H1 (cell line): Measurements from ENCODE around the gene DIPK1A. TPM values are rescaled to one million over a fixed set of nuclear protein-coding genes. Genes with fewer than 3 reads are reported as not detected.

Source experiments
- CTCF ChIA-PET: fragments of 300-600 bp; sonication (Branson Sonifier 250); formaldehyde crosslinking; loops from one replicate; lab custom pipeline; 2021; ENCODE audit not compliant: partially characterized antibody; lab: Charles Lee
- POLR2A ChIA-PET: fragments of 300-600 bp; sonication (Branson Sonifier 250); formaldehyde crosslinking; loops from one replicate; lab custom pipeline; 2021; ENCODE audit warnings: inconsistent platforms; ENCODE audit not compliant: partially characterized antibody; lab: Charles Lee
- DNase-seq, 2 experiments: peaks; one replicate each; pipeline versions ENCODE4 v3.0.0 to v3.0.0-alpha.2; 2010 to 2022; ENCODE audit warnings: low spot score in 2 of 2, low read depth in 1 of 2, mixed read lengths in 1 of 2
- FAIRE-seq: peaks from 2 replicates; lab custom pipeline; 2011; peaks lifted over from hg19 to GRCh38; lab: Jason Lieb, UNC
- H2AFZ ChIP-seq: 2 replicates; pipeline ENCODE4 v1.8.1; 2012; ENCODE audit warnings: low read length, inconsistent platforms
- H2AK5ac ChIP-seq: 2 replicates; pipeline ENCODE4 v1.6.1; 2013; ENCODE audit warnings: low read depth, low read length
- H2BK120ac ChIP-seq: replicated peaks from 2 replicates; pipeline ENCODE3; 2013; ENCODE audit warnings: low read depth, low read length, inconsistent platforms
- H2BK12ac ChIP-seq: 2 replicates; pipeline ENCODE4 v1.6.1; 2013; ENCODE audit warnings: low read depth, low read length
- H2BK15ac ChIP-seq: 2 replicates; pipeline ENCODE4 v1.6.1; 2013; ENCODE audit warnings: low read length
- H2BK20ac ChIP-seq: 2 replicates; pipeline ENCODE4 v1.6.1; 2013; ENCODE audit warnings: low read length
- H2BK5ac ChIP-seq: 2 replicates; pipeline ENCODE4 v1.6.1; 2013; ENCODE audit warnings: low read depth, low read length
- H3K14ac ChIP-seq: 2 replicates; pipeline ENCODE4 v1.6.1; 2013; ENCODE audit warnings: inconsistent platforms; ENCODE audit not compliant: insufficient read length
- H3K18ac ChIP-seq: 2 replicates; pipeline ENCODE4 v1.6.1; 2013; ENCODE audit warnings: low read length; ENCODE audit errors: extremely low read depth
- H3K23ac ChIP-seq: 2 replicates; pipeline ENCODE4 v1.6.1; 2013; ENCODE audit warnings: inconsistent platforms; ENCODE audit not compliant: insufficient read length
- H3K23me2 ChIP-seq: 2 replicates; pipeline ENCODE4 v1.6.1; 2013; ENCODE audit warnings: low read depth, low read length
- H3K27ac ChIP-seq: 2 replicates; pipeline ENCODE4 v1.6.1; 2011; ENCODE audit warnings: low read depth, low read length, inconsistent platforms
- H3K27me3 ChIP-seq, 4 experiments: replicated peaks in 1 of 4; 1 replicate in 1 of 4; 2 replicates in 3 of 4; pipeline versions ENCODE4 v1.6.1 to v1.8.1; 2011 to 2013; ENCODE audit warnings: low read length in 3 of 4, mild to moderate bottlenecking in 3 of 4, inconsistent platforms in 2 of 4, mixed read lengths in 2 of 4, moderate library complexity in 1 of 4; ENCODE audit not compliant: control insufficient read depth in 3 of 4, insufficient read depth in 3 of 4; ENCODE audit errors: extremely low read depth in 1 of 4
- H3K36me3 ChIP-seq, 4 experiments: 2 replicates each; pipeline versions ENCODE4 v1.6.1 to v1.8.1; 2011 to 2013; ENCODE audit warnings: mild to moderate bottlenecking in 4 of 4, low read length in 3 of 4, moderate library complexity in 2 of 4, control low read depth in 1 of 4, inconsistent platforms in 1 of 4; ENCODE audit not compliant: insufficient read depth in 4 of 4, control insufficient read depth in 2 of 4
- H3K4ac ChIP-seq: replicated peaks from 2 replicates; pipeline ENCODE3; 2013; ENCODE audit warnings: low read length, low read depth, mixed read lengths, inconsistent platforms; ENCODE audit not compliant: insufficient read length
- H3K4me1 ChIP-seq, 4 experiments: replicated peaks in 1 of 4; 1 replicate in 1 of 4; 2 replicates in 3 of 4; pipeline versions ENCODE4 v1.6.1 to v1.8.1; 2011 to 2013; ENCODE audit warnings: low read length in 3 of 4, inconsistent platforms in 2 of 4, mixed read lengths in 1 of 4; ENCODE audit not compliant: insufficient read depth in 4 of 4, control insufficient read depth in 3 of 4
- H3K4me2 ChIP-seq, 2 experiments: 2 replicates each; pipeline versions ENCODE4 v1.6.1 to v1.8.1; 2011 to 2013; ENCODE audit warnings: low read depth in 2 of 2, low read length in 2 of 2, control low read depth in 1 of 2, inconsistent platforms in 1 of 2, mild to moderate bottlenecking in 1 of 2; ENCODE audit not compliant: insufficient read depth in 1 of 2
- H3K4me3 ChIP-seq, 4 experiments: fragments of 200-600, 300-600 bp in 1 of 4; sonication (generic), shearing (Covaris generic), sonication (Bioruptor Twin) in 1 of 4; 2 replicates each; pipeline versions ENCODE4 v1.5.1 to v1.8.1; 2011 to 2016; ENCODE audit warnings: low read length in 4 of 4, low read depth in 3 of 4, control low read depth in 2 of 4, inconsistent platforms in 2 of 4, mild to moderate bottlenecking in 2 of 4, mixed read lengths in 1 of 4, moderate library complexity in 1 of 4; ENCODE audit not compliant: insufficient read depth in 2 of 4; ENCODE audit errors: extremely low read depth in 1 of 4
- H3K56ac ChIP-seq: replicated peaks from 2 replicates; pipeline ENCODE3; 2013; ENCODE audit warnings: low read depth, mild to moderate bottlenecking, mixed read lengths, low read length, inconsistent platforms; ENCODE audit not compliant: insufficient read length
- H3K79me1 ChIP-seq: 2 replicates; pipeline ENCODE4 v1.6.1; 2013; ENCODE audit warnings: low read depth, low read length, control low read depth
- H3K79me2 ChIP-seq, 2 experiments: 2 replicates each; pipeline versions ENCODE4 v1.6.1 to v1.8.1; 2012 to 2013; ENCODE audit warnings: low read length in 2 of 2, mild to moderate bottlenecking in 2 of 2, inconsistent platforms in 1 of 2; ENCODE audit not compliant: insufficient read depth in 2 of 2, control insufficient read depth in 1 of 2
- H3K9ac ChIP-seq, 4 experiments: replicated peaks in 1 of 4; 1 replicate in 1 of 4; 2 replicates in 3 of 4; pipeline versions ENCODE4 v1.6.1 to v1.8.1; 2011 to 2013; ENCODE audit warnings: low read depth in 3 of 4, low read length in 3 of 4, control low read depth in 2 of 4, mild to moderate bottlenecking in 2 of 4, moderate library complexity in 2 of 4, inconsistent platforms in 1 of 4; ENCODE audit errors: extremely low read depth in 1 of 4
- H3K9me3 ChIP-seq, 2 experiments: 2 replicates each; pipeline versions ENCODE4 v1.6.1 to v1.8.1; 2012 to 2013; ENCODE audit warnings: mild to moderate bottlenecking in 2 of 2, moderate library complexity in 2 of 2, control low read depth in 1 of 2, inconsistent platforms in 1 of 2, low read depth in 1 of 2, low read length in 1 of 2, mixed read lengths in 1 of 2; ENCODE audit not compliant: insufficient read depth in 2 of 2
- H4K20me1 ChIP-seq, 2 experiments: replicated peaks in 1 of 2; 2 replicates each; pipeline versions ENCODE3 to v1.8.1; 2011 to 2013; ENCODE audit warnings: inconsistent platforms in 2 of 2, low read length in 2 of 2, mild to moderate bottlenecking in 1 of 2; ENCODE audit not compliant: insufficient read depth in 2 of 2, control insufficient read depth in 1 of 2
- H4K5ac ChIP-seq: 2 replicates; pipeline ENCODE4 v1.6.1; 2013; ENCODE audit warnings: low read length, low read depth, mixed read lengths, inconsistent platforms; ENCODE audit not compliant: insufficient read length
- H4K8ac ChIP-seq: 2 replicates; pipeline ENCODE4 v1.8.0; 2013; ENCODE audit warnings: mild to moderate bottlenecking, moderate library complexity, low read length, inconsistent platforms; ENCODE audit not compliant: insufficient read depth; ENCODE audit errors: extremely low read depth
- H4K91ac ChIP-seq: replicated peaks from 2 replicates; pipeline ENCODE3; 2013; ENCODE audit warnings: low read length, mixed read lengths, inconsistent platforms; ENCODE audit not compliant: insufficient read length
- ATF3 ChIP-seq: IDR thresholded peaks from 2 replicates; pipeline ENCODE4 v1.6.1; 2011; ENCODE audit warnings: low read depth, mild to moderate bottlenecking, low read length; ENCODE audit not compliant: insufficient read depth
- BACH1 ChIP-seq: IDR thresholded peaks from 2 replicates; pipeline ENCODE4 v1.6.1; 2012; ENCODE audit warnings: low read length, improper control_type of control experiment
- CBX8 ChIP-seq: fragments of 300-800, 300-1000 bp; sonication (generic); IDR thresholded peaks from 2 replicates; pipeline ENCODE4 v1.7.1; 2016; ENCODE audit warnings: low read depth, low read length, borderline replicate concordance
- E2F6 ChIP-seq: IDR thresholded peaks from 2 replicates; pipeline ENCODE4 v1.6.1; 2012; ENCODE audit warnings: inconsistent platforms
- POLR2A ChIP-seq, 2 experiments: IDR thresholded peaks; 1 replicate in 1 of 2; 2 replicates in 1 of 2; pipeline ENCODE4 v1.6.1; 2011; ENCODE audit warnings: low read depth in 2 of 2, low read length in 2 of 2, mild to moderate bottlenecking in 2 of 2; ENCODE audit errors: control extremely low read depth in 1 of 2
- RAD21 ChIP-seq, 2 experiments: IDR thresholded peaks in 1 of 2; conservative IDR thresholded peaks in 1 of 2; 2 replicates each; pipeline ENCODE4 v1.6.1; 2011; ENCODE audit warnings: low read depth in 2 of 2, low read length in 2 of 2, improper control_type of control experiment in 1 of 2, inconsistent platforms in 1 of 2, mild to moderate bottlenecking in 1 of 2, moderate library complexity in 1 of 2
- SAP30 ChIP-seq: fragments of 300-600 bp; sonication (generic); IDR thresholded peaks from 2 replicates; pipeline ENCODE4 v1.7.1; 2012; ENCODE audit warnings: low read length, moderate library complexity, mild to moderate bottlenecking, inconsistent platforms; ENCODE audit not compliant: insufficient read depth, insufficient replicate concordance
- SP1 ChIP-seq: IDR thresholded peaks from 2 replicates; pipeline ENCODE4 v1.6.1; 2011; ENCODE audit warnings: low read depth, low read length
- SP4 ChIP-seq: IDR thresholded peaks from 2 replicates; pipeline ENCODE4 v1.6.1; 2012; ENCODE audit warnings: low read length, inconsistent platforms
- SUZ12 ChIP-seq: fragments of 200-600 bp; sonication (generic); IDR thresholded peaks from 2 replicates; pipeline ENCODE4 v1.6.1; 2012; ENCODE audit warnings: mild to moderate bottlenecking, inconsistent platforms, low read length, moderate library complexity, mixed read lengths
- TAF7 ChIP-seq: optimal IDR thresholded peaks from 2 replicates; pipeline ENCODE3; 2011; ENCODE audit warnings: low read depth, mild to moderate bottlenecking, inconsistent platforms, low read length, moderate library complexity, borderline replicate concordance
- YY1 ChIP-seq: IDR thresholded peaks from 2 replicates; pipeline ENCODE4 v1.6.1; 2011; ENCODE audit warnings: low read depth, mild to moderate bottlenecking, low read length
- polyA plus RNA-seq, 7 experiments: library from polyadenylated mRNA; depleted of rRNA in 3 of 7; stranded (reverse) in 5 of 7; unstranded in 2 of 7; fragments of >200 nt in 5 of 7; fragments of 200-250 nt in 2 of 7; gene quantifications; 1 replicate in 5 of 7; 2 replicates in 1 of 7; 4 replicates in 1 of 7; pipeline versions ENCODE4 v1.2.1 to v1.2.3, GENCODE V29; 2011 to 2013; ENCODE audit warnings: missing spikeins in 2 of 7, mixed read lengths in 2 of 7
- total RNA-seq: library from RNA; stranded (reverse); fragmentation: NEBNext Ultra II Directional; extraction: Animal tissue kit (Norgen Biotek cat#: 25700); gene quantifications from 2 replicates; pipeline ENCODE4 v1.2.1, GENCODE V29; 2021

DIPK1A gene
- total and polyA plus RNA-seq, 2 of the 8 experiments (the other 6 are each of a cell fraction or from before 2014, with no cell fraction given): 2.5 to 5.0 TPM

- Histone ChIP-seq H4K20me1 (no peaks in the 10 kb centered on the region), H3K4ac (no peak overlapping the region), H2AK5ac (no peak overlapping the region), H3K9me3 (no peaks in the 10 kb centered on the region), H3K36me3 (no peaks in the 10 kb centered on the region), H4K8ac (no peak overlapping the region), H3K4me1 (no peaks in the 10 kb centered on the region), H2BK20ac (no peak overlapping the region), H3K18ac (no peak overlapping the region), H3K27ac (no peak overlapping the region), H4K5ac (no peak overlapping the region), H2BK15ac (no peak overlapping the region), H2BK12ac (no peak overlapping the region), H2BK120ac (no peak overlapping the region), H3K56ac (no peak overlapping the region), H3K23ac (no peak overlapping the region), H2AFZ (no peak overlapping the region), H3K79me1 (no peaks in the 10 kb centered on the region), H3K27me3 (no peaks in the 10 kb centered on the region), H3K14ac (no peak overlapping the region), H3K23me2 (no peaks in the 10 kb centered on the region), H3K4me3 (no peak overlapping the region), H4K91ac (no peak overlapping the region), H2BK5ac (no peak overlapping the region), H3K4me2 (no peak overlapping the region), H3K79me2 (no peaks in the 10 kb centered on the region), H3K9ac (no peak overlapping the region)
- ChIA-PET CTCF (interaction anchor here (1.0 to 5.2 kb wide), 4 partner anchors 13 to 94 kb away, joined by 3 to 22 read pairs (median 6); no protein-coding TSS in a partner anchor), POLR2A (interaction anchor here (0.6 kb wide), 1 partner anchor 62 kb away, joined by 3 read pairs; no protein-coding TSS in a partner anchor)
- DNase-seq (no peak), FAIRE-seq (no peak)
- TF ChIP-seq SAP30: no peak
- no peak for TF ChIP-seq CBX8
- no peak for TF ChIP-seq RAD21 (IDR thresholded peaks at IDR 0.05 in 1 of 2, conservative IDR thresholded peaks at IDR 0.05 in 1 of 2; ENCODE audit: low read depth in 2 of 2, low read length in 2 of 2)
- no peak for TF ChIP-seq POLR2A (IDR thresholded peaks at IDR 0.05; ENCODE audit: control extremely low read depth in 1 of 2, low read depth in 2 of 2, low read length in 2 of 2)
- no peak for TF ChIP-seq SP4
- no peak for TF ChIP-seq ATF3
- no peak for TF ChIP-seq TAF7
- no peak for TF ChIP-seq SUZ12
- TF ChIP-seq YY1: no peak
- no peak for TF ChIP-seq SP1
- no peak for TF ChIP-seq E2F6
- no peak for TF ChIP-seq BACH1
- TF ChIP-seq, all 59 proteins: peak for 0
Observed at GRCh38 chr1:92899780-92900179, 61.5 kb downstream of the DIPK1A start.
